Endothelial cell of umbilical vein (primary cell): ENCODE data around the gene GFOD1. TPM values are rescaled to one million over a fixed set of nuclear protein-coding genes. Genes with fewer than 3 reads are reported as not detected.

Source experiments
- BruUV-seq: library from RNA; stranded (reverse); fragments of 400-500 nt; replicated peaks from 2 replicates; lab custom pipeline; 2021; lab: Mats Ljungman, UMichigan
- CTCF ChIA-PET: fragments of 300-600, 350-600 bp; sonication (Branson Sonifier 250); formaldehyde crosslinking; loops from one replicate; lab custom pipeline; 2021; ENCODE audit warnings: antibody characterized with exemption, inconsistent platforms; lab: Charles Lee
- POLR2A ChIA-PET: fragments of 300-600, 350-600 bp; sonication (Branson Sonifier 250); formaldehyde crosslinking; loops from one replicate; lab custom pipeline; 2021; ENCODE audit warnings: antibody characterized with exemption, inconsistent platforms; lab: Charles Lee
- DNase-seq: peaks from one replicate; pipeline ENCODE4 v3.0.0-alpha.2; 2011; ENCODE audit warnings: low read depth, low spot score
- FAIRE-seq: peaks from 2 replicates; lab custom pipeline; 2011; peaks lifted over from hg19 to GRCh38; lab: Jason Lieb, UNC
- H2AFZ ChIP-seq: 2 replicates; pipeline ENCODE4 v1.6.0; 2012; ENCODE audit warnings: low read depth, low read length, control low read depth, inconsistent platforms
- H3K27ac ChIP-seq: 2 replicates; pipeline ENCODE4 v1.5.1; 2011; ENCODE audit warnings: low read depth, mild to moderate bottlenecking, control low read depth, low read length, moderate library complexity; ENCODE audit not compliant: insufficient read depth
- H3K27me3 ChIP-seq, 2 experiments: 2 replicates each; pipeline versions ENCODE4 v1.6.0 to v1.6.1; 2011; ENCODE audit warnings: low read length in 2 of 2, mixed read lengths in 1 of 2; ENCODE audit not compliant: control insufficient read depth in 2 of 2, insufficient read depth in 2 of 2
- H3K36me3 ChIP-seq, 2 experiments: 2 replicates in 1 of 2; 3 replicates in 1 of 2; pipeline ENCODE4 v1.5.1; 2011; ENCODE audit warnings: low read length in 2 of 2, mild to moderate bottlenecking in 1 of 2, moderate library complexity in 1 of 2; ENCODE audit not compliant: control insufficient read depth in 2 of 2, insufficient read depth in 2 of 2; ENCODE audit errors: extremely low read depth in 1 of 2
- H3K4me1 ChIP-seq: 3 replicates; pipeline ENCODE4 v1.5.1; 2011; ENCODE audit warnings: mild to moderate bottlenecking, low read length; ENCODE audit not compliant: control insufficient read depth, insufficient read depth; ENCODE audit errors: extremely low read depth
- H3K4me2 ChIP-seq: 2 replicates; pipeline ENCODE4 v1.6.1; 2011; ENCODE audit warnings: low read length, control low read depth, mixed read lengths; ENCODE audit not compliant: insufficient read depth
- H3K4me3 ChIP-seq, 3 experiments: fragments of 200-600 bp in 1 of 3; sonication (generic), shearing (Covaris generic) in 1 of 3; replicated peaks in 1 of 3; 2 replicates each; pipeline ENCODE4 v1.5.1; 2011 to 2016; ENCODE audit warnings: control low read depth in 3 of 3, low read length in 3 of 3, mild to moderate bottlenecking in 2 of 3, inconsistent platforms in 1 of 3, low read depth in 1 of 3, moderate library complexity in 1 of 3; ENCODE audit not compliant: insufficient read depth in 1 of 3
- H3K79me2 ChIP-seq: 2 replicates; pipeline ENCODE4 v1.6.0; 2012; ENCODE audit warnings: low read length, inconsistent platforms; ENCODE audit not compliant: control insufficient read depth, insufficient read depth
- H3K9ac ChIP-seq: replicated peaks from 2 replicates; pipeline ENCODE3; 2011; ENCODE audit warnings: low read length, control low read depth; ENCODE audit not compliant: insufficient read depth; ENCODE audit errors: extremely low read depth
- H3K9me1 ChIP-seq: replicated peaks from 3 replicates; pipeline ENCODE4 v1.6.0; 2011; ENCODE audit warnings: mild to moderate bottlenecking, low read length; ENCODE audit not compliant: control insufficient read depth, insufficient read depth; ENCODE audit errors: extremely low read depth
- H3K9me3 ChIP-seq: replicated peaks from 2 replicates; pipeline ENCODE4 v1.5.1; 2012; ENCODE audit warnings: low read length, inconsistent platforms; ENCODE audit not compliant: control insufficient read depth, insufficient read depth
- H4K20me1 ChIP-seq: replicated peaks from 2 replicates; pipeline ENCODE3; 2011; ENCODE audit warnings: mild to moderate bottlenecking, low read length; ENCODE audit not compliant: control insufficient read depth, insufficient read depth; ENCODE audit errors: extremely low read depth
- EZH2 ChIP-seq: IDR thresholded peaks from 2 replicates; pipeline ENCODE4 v1.6.1; 2012; ENCODE audit warnings: borderline replicate concordance, low read depth, mild to moderate bottlenecking, moderate library complexity, low read length, inconsistent platforms; ENCODE audit not compliant: severe bottlenecking
- FOS ChIP-seq: IDR thresholded peaks from 2 replicates; pipeline ENCODE4 v1.6.1; 2011; ENCODE audit warnings: mild to moderate bottlenecking, low read length, moderate library complexity, borderline replicate concordance; ENCODE audit not compliant: insufficient read depth
- GATA2 ChIP-seq: IDR thresholded peaks from 2 replicates; pipeline ENCODE4 v1.7.0; 2011; ENCODE audit warnings: low read depth, mild to moderate bottlenecking, moderate library complexity, mixed read lengths, low read length; ENCODE audit not compliant: insufficient read length, insufficient read depth
- JUN ChIP-seq: IDR thresholded peaks from 2 replicates; pipeline ENCODE4 v1.6.1; 2011; ENCODE audit warnings: borderline replicate concordance, low read depth; ENCODE audit not compliant: insufficient read length, insufficient read depth
- MAX ChIP-seq: IDR thresholded peaks from 2 replicates; pipeline ENCODE4 v1.6.1; 2011; ENCODE audit not compliant: insufficient read depth, insufficient read length
- MYC ChIP-seq: IDR thresholded peaks from one replicate; pipeline ENCODE4 v1.6.1; 2011; ENCODE audit warnings: mild to moderate bottlenecking, low read depth, low read length
- POLR2A ChIP-seq: IDR thresholded peaks from 2 replicates; pipeline ENCODE4 v1.6.1; 2012; ENCODE audit warnings: low read depth, mild to moderate bottlenecking, control low read depth, low read length
- POLR2AphosphoS5 ChIP-seq: IDR thresholded peaks from 2 replicates; pipeline ENCODE4 v1.6.1; 2012; ENCODE audit warnings: low read depth, mild to moderate bottlenecking, control low read depth, low read length, moderate library complexity; ENCODE audit not compliant: insufficient read depth
- dilution Hi-C: fragments of 300-500 bp; cut with MboI; formaldehyde crosslinking; loops from one replicate; pipeline ENCODE4 v1.15.0; 2019; ENCODE audit warnings: low sequenced_read_pairs; ENCODE audit not compliant: extremely low pct_ligation_motif_present
- intact Hi-C: fragments of 100-400 bp; cut with micrococcal nuclease; formaldehyde crosslinking; loops from one replicate; pipeline ENCODE4 v1.10.0; 2022
- polyA plus RNA-seq, 4 experiments: library from polyadenylated mRNA; depleted of rRNA in 3 of 4; stranded (reverse) in 3 of 4; unstranded in 1 of 4; fragments of >200 nt; gene quantifications; 2 replicates each; pipeline versions ENCODE4 v1.2.1 to v1.2.3, GENCODE V29; 2011 to 2012; ENCODE audit warnings: missing spikeins in 1 of 4
- total RNA-seq: library from RNA; stranded (reverse); gene quantifications from 2 replicates; pipeline ENCODE4 v1.2.3, GENCODE V29; 2021
- TF ChIP-seq, protein P1 (sequence below), 2 donors: IDR thresholded peaks; 1 replicate in 1 of 2; 2 replicates in 1 of 2; pipeline ENCODE4 v1.5.1; 2011; ENCODE audit warnings: low read length in 2 of 2, mild to moderate bottlenecking in 2 of 2, moderate library complexity in 2 of 2, control low read depth in 1 of 2, inconsistent platforms in 1 of 2, low read depth in 1 of 2; ENCODE audit not compliant: insufficient read depth in 1 of 2; ENCODE audit errors: extremely low read depth in 1 of 2

GFOD1 gene
- total and polyA plus RNA-seq, 2 donors (not counting 3 experiments of a cell fraction or from before 2014, with no cell fraction given) = 12.1 to 24.1 TPM

- Histone ChIP-seq H3K9ac (peak overlapping the region; percentile 1), H3K9me3 (no peaks in the 10 kb centered on the region), H3K27me3 (no peaks in the 10 kb centered on the region), H3K4me2 (peak overlapping the region; percentile 53), H3K4me1 (peaks cover 32% of the 10 kb centered on the region), H2AFZ (no peak overlapping the region), H3K9me1 (no peaks in the 10 kb centered on the region), H4K20me1 (no peaks in the 10 kb centered on the region), H3K4me3 (no peak overlapping the region), H3K79me2 (no peaks in the 10 kb centered on the region), H3K27ac (peak overlapping the region; percentile 89), H3K36me3 (no peaks in the 10 kb centered on the region)
- dilution Hi-C loops = no loop called here
- BruUV-seq = no TSS peak
- intact Hi-C loops = loop anchor here (1.0 to 2.0 kb wide), 4 partner anchors 17 to 171 kb away; no protein-coding TSS in a partner anchor
- FAIRE-seq (peak; percentile 26), DNase-seq (no peak)
- ChIA-PET CTCF (interaction anchor here (1.0 to 2.9 kb wide), 10 partner anchors 12 to 219 kb away, joined by 3 to 21 read pairs (median 4); partner anchors contain the start of genes GFOD1, SIRT5 and TBC1D7), POLR2A (no interaction called here)
- no peak for TF ChIP-seq POLR2AphosphoS5
- no peak for TF ChIP-seq GATA2
- TF ChIP-seq JUN = no peak
- no peak for TF ChIP-seq POLR2A
- no peak for TF ChIP-seq FOS
- no peak for TF ChIP-seq MAX
- no peak for TF ChIP-seq MYC
- TF ChIP-seq, protein P1, sequence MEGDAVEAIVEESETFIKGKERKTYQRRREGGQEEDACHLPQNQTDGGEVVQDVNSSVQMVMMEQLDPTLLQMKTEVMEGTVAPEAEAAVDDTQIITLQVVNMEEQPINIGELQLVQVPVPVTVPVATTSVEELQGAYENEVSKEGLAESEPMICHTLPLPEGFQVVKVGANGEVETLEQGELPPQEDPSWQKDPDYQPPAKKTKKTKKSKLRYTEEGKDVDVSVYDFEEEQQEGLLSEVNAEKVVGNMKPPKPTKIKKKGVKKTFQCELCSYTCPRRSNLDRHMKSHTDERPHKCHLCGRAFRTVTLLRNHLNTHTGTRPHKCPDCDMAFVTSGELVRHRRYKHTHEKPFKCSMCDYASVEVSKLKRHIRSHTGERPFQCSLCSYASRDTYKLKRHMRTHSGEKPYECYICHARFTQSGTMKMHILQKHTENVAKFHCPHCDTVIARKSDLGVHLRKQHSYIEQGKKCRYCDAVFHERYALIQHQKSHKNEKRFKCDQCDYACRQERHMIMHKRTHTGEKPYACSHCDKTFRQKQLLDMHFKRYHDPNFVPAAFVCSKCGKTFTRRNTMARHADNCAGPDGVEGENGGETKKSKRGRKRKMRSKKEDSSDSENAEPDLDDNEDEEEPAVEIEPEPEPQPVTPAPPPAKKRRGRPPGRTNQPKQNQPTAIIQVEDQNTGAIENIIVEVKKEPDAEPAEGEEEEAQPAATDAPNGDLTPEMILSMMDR (IDR thresholded peaks at IDR 0.05; ENCODE audit: extremely low read depth in 1 of 2, insufficient read depth in 1 of 2, low read depth in 1 of 2, low read length in 2 of 2) = no peak
- TF ChIP-seq EZH2 = no peak
Measured at GRCh38 chr6:13355999-13356785, 131.2 kb downstream of the GFOD1 start.
